HepG2 (cell line): ENCODE results near the gene SBSN. TPM values are rescaled to one million over a fixed set of nuclear protein-coding genes. Genes with fewer than 3 reads are reported as not detected.

Source experiments
- ATAC-seq: fragments of 200-7000 bp; cut with Tn5 transposase; 3 replicates; pipeline ENCODE4 v1.9.1; 2020; ENCODE audit warnings: mild to moderate bottlenecking, moderate library complexity
- BruUV-seq: library from RNA; stranded (reverse); fragments of 400-500 nt; replicated peaks from 2 replicates; lab custom pipeline; 2021; lab: Mats Ljungman, UMichigan
- CTCF ChIA-PET: fragments of 300-600 bp; formaldehyde crosslinking; extraction: SDS; loops from one replicate; lab custom pipeline; 2021; ENCODE audit warnings: low total read pairs, inconsistent platforms, low intra/inter-chr PET ratio; lab: Yijun Ruan, JAX
- POLR2A ChIA-PET: fragments of 350-600 bp; sonication (Branson Sonifier 250); formaldehyde crosslinking; loops from one replicate; lab custom pipeline; 2020; ENCODE audit warnings: antibody characterized with exemption, inconsistent platforms; lab: Yijun Ruan, JAX
- DNase-seq: peaks from one replicate; pipeline ENCODE4 v3.0.0-alpha.2; 2015; ENCODE audit warnings: low spot score
- FAIRE-seq: peaks from 3 replicates; lab custom pipeline; 2011; peaks lifted over from hg19 to GRCh38; lab: Jason Lieb, UNC
- H2AFZ ChIP-seq: one replicate; pipeline ENCODE4 v1.6.1; 2011; ENCODE audit warnings: low read length, inconsistent platforms
- H3K27ac ChIP-seq: fragments of 300-600 bp; 3 replicates; pipeline ENCODE4 v1.8.0; 2011; ENCODE audit warnings: mixed run types, mild to moderate bottlenecking, mixed read lengths, low read length, inconsistent platforms; ENCODE audit not compliant: insufficient read depth; ENCODE audit errors: extremely low read length
- H3K27me3 ChIP-seq, 2 experiments: fragments of 200-600 bp in 1 of 2; 2 replicates in 1 of 2; 3 replicates in 1 of 2; pipeline versions ENCODE4 v1.6.0 to v1.8.0; 2011; ENCODE audit warnings: low read length in 2 of 2, mild to moderate bottlenecking in 2 of 2, moderate library complexity in 2 of 2, inconsistent platforms in 1 of 2; ENCODE audit not compliant: insufficient read depth in 2 of 2, control insufficient read depth in 1 of 2
- H3K36me3 ChIP-seq, 2 experiments: fragments of 200-600 bp in 1 of 2; replicated peaks in 1 of 2; 2 replicates in 1 of 2; 3 replicates in 1 of 2; pipeline versions ENCODE4 v1.5.1 to v1.8.0; 2011; ENCODE audit warnings: low read length in 2 of 2, inconsistent platforms in 1 of 2; ENCODE audit not compliant: insufficient read depth in 2 of 2, control insufficient read depth in 1 of 2
- H3K4me1 ChIP-seq: 2 replicates; pipeline ENCODE4 v1.5.1; 2012; ENCODE audit warnings: low read length, inconsistent platforms; ENCODE audit not compliant: insufficient read depth
- H3K4me2 ChIP-seq: 2 replicates; pipeline ENCODE4 v1.6.0; 2011; ENCODE audit warnings: low read depth, low read length, inconsistent platforms
- H3K4me3 ChIP-seq, 3 experiments: fragments of 200-600 bp in 1 of 3; sonication (generic), shearing (Covaris generic) in 1 of 3; replicated peaks in 1 of 3; 2 replicates each; pipeline ENCODE4 v1.5.1; 2011 to 2016; ENCODE audit warnings: low read length in 3 of 3, inconsistent platforms in 2 of 3, low read depth in 2 of 3, mild to moderate bottlenecking in 2 of 3, control low read depth in 1 of 3, mixed read lengths in 1 of 3; ENCODE audit not compliant: insufficient read depth in 1 of 3
- H3K79me2 ChIP-seq: one replicate; pipeline ENCODE4 v1.6.1; 2011; ENCODE audit warnings: low read length, inconsistent platforms; ENCODE audit not compliant: insufficient read depth
- H3K9ac ChIP-seq: 2 replicates; pipeline ENCODE4 v1.6.0; 2011; ENCODE audit warnings: mild to moderate bottlenecking, low read depth, low read length, inconsistent platforms; ENCODE audit not compliant: insufficient read depth
- H3K9me3 ChIP-seq: 2 replicates; pipeline ENCODE4 v1.5.1; 2012; ENCODE audit warnings: mild to moderate bottlenecking, low read length
- H4K20me1 ChIP-seq: 2 replicates; pipeline ENCODE4 v1.6.0; 2011; ENCODE audit warnings: inconsistent platforms, mild to moderate bottlenecking, low read length, moderate library complexity; ENCODE audit not compliant: insufficient read depth
- ATM ChIP-seq: fragments of 450-650 bp; IDR thresholded peaks from 2 replicates; pipeline ENCODE4 v1.7.1; 2017; ENCODE audit warnings: mild to moderate bottlenecking, borderline replicate concordance
- BRD4 ChIP-seq: sonication (generic); formaldehyde crosslinking; IDR thresholded peaks from 2 replicates; pipeline ENCODE4 v1.4.0; 2020; ENCODE audit warnings: missing genetic modification reagents
- CCDC6 ChIP-seq: sonication (generic); formaldehyde crosslinking; IDR thresholded peaks from 2 replicates; pipeline ENCODE4 v1.8.1; 2022; ENCODE audit warnings: mild to moderate bottlenecking, missing genetic modification reagents, moderate library complexity
- DMAP1 ChIP-seq: IDR thresholded peaks from 2 replicates; pipeline ENCODE4 v1.6.1; 2016
- ETV5 ChIP-seq: IDR thresholded peaks from 2 replicates; pipeline ENCODE4 v1.6.1; 2018; ENCODE audit warnings: missing biosample characterization, missing genetic modification reagents, inconsistent platforms, borderline replicate concordance
- FOSL2 ChIP-seq: sonication (generic); formaldehyde crosslinking; IDR thresholded peaks from 2 replicates; pipeline ENCODE4 v1.4.0; 2020; ENCODE audit warnings: missing genetic modification reagents
- FOXA3 ChIP-seq: IDR thresholded peaks from 2 replicates; pipeline ENCODE4 v1.6.1; 2016; ENCODE audit warnings: missing genetic modification reagents, missing compliant biosample characterization
- MXD4 ChIP-seq: IDR thresholded peaks from 2 replicates; pipeline ENCODE4 v1.6.1; 2016; ENCODE audit warnings: mild to moderate bottlenecking, missing biosample characterization, missing genetic modification reagents
- NFE2 ChIP-seq: sonication (generic); formaldehyde crosslinking; IDR thresholded peaks from 2 replicates; pipeline ENCODE4 v1.4.0; 2020; ENCODE audit warnings: missing genetic modification reagents
- NONO ChIP-seq, 2 experiments: fragments of 450-650 bp in 1 of 2; sonication (generic) in 1 of 2; formaldehyde crosslinking in 1 of 2; IDR thresholded peaks in 1 of 2; conservative IDR thresholded peaks in 1 of 2; 2 replicates each; pipeline versions ENCODE4 v1.6.1 to v1.8.0; 2017 to 2022; ENCODE audit warnings: mild to moderate bottlenecking in 1 of 2, missing genetic modification reagents in 1 of 2, moderate library complexity in 1 of 2
- ZBTB10 ChIP-seq: sonication (generic); formaldehyde crosslinking; IDR thresholded peaks from 2 replicates; pipeline ENCODE4 v1.4.0; 2020; ENCODE audit warnings: missing genetic modification reagents, borderline replicate concordance
- ZIK1 ChIP-seq: sonication (generic); formaldehyde crosslinking; IDR thresholded peaks from 2 replicates; pipeline ENCODE4 v1.5.0; 2020; ENCODE audit warnings: mild to moderate bottlenecking, low read depth, missing genetic modification reagents, borderline replicate concordance
- ZNF530 ChIP-seq: sonication (generic); formaldehyde crosslinking; IDR thresholded peaks from 2 replicates; pipeline ENCODE4 v1.5.0; 2020; ENCODE audit warnings: low read depth, mild to moderate bottlenecking, missing genetic modification reagents
- ZNF562 ChIP-seq: sonication (generic); formaldehyde crosslinking; IDR thresholded peaks from 2 replicates; pipeline ENCODE4 v1.8.0; 2022; ENCODE audit warnings: missing genetic modification reagents, borderline replicate concordance
- ZNF713 ChIP-seq: sonication (generic); formaldehyde crosslinking; IDR thresholded peaks from 2 replicates; pipeline ENCODE4 v1.4.0; 2020; ENCODE audit warnings: mild to moderate bottlenecking, missing genetic modification reagents
- ZNF784 ChIP-seq: sonication (generic); formaldehyde crosslinking; IDR thresholded peaks from 2 replicates; pipeline ENCODE4 v1.5.1; 2020; ENCODE audit warnings: missing genetic modification reagents, mild to moderate bottlenecking, borderline replicate concordance
- WGBS: methylation state at CpG from one replicate; pipeline ENCODE4 v1.1.6; 2017; ENCODE audit warnings: low lambda C conversion rate; 5-methylcytosine and 5-hydroxymethylcytosine counted together
- in situ Hi-C: cut with HindIII; loops from 2 replicates; pipeline ENCODE4 v1.10.0; 2017; ENCODE audit warnings: low pct_unique_long_range_greater_than_20kb; ENCODE audit not compliant: extremely low pct_ligation_motif_present
- intact Hi-C: fragments of 100-400 bp; cut with micrococcal nuclease; formaldehyde crosslinking; loops from one replicate; pipeline ENCODE4 v1.10.0; 2022; ENCODE audit not compliant: unreplicated experiment
- polyA plus RNA-seq, 8 experiments: library from polyadenylated mRNA; depleted of rRNA in 3 of 8; stranded (reverse) in 7 of 8; unstranded in 1 of 8; fragments of >200 nt; fragmentation: Illumina TruSeq in 4 of 8; extraction: Trizol in 4 of 8; gene quantifications; 2 replicates each; pipeline versions ENCODE4 v1.2.1 to v1.2.3, GENCODE V29; 2011 to 2016; ENCODE audit warnings: low read depth in 4 of 8, missing spikeins in 1 of 8, mixed read lengths in 1 of 8; ENCODE audit not compliant: insufficient read depth in 1 of 8
- total RNA-seq, 5 experiments: library from RNA; depleted of rRNA; stranded (reverse); fragments of >200 nt; fragmentation: Illumina TruSeq; extraction: Trizol; gene quantifications; 2 replicates each; pipeline ENCODE4 v1.2.3, GENCODE V29; 2016; ENCODE audit warnings: low read depth in 1 of 5

SBSN gene
- total and polyA plus RNA-seq, 2 of the 13 experiments (the other 11 are each of a cell fraction or from before 2014, with no cell fraction given), result not detected

- DNase-seq, result no peak
- no peak for FAIRE-seq
- peaks cover 8 to 45% of the 10 kb centered on the region in 2 experiments for H3K27me3 ChIP-seq
- H3K4me3 ChIP-seq, result no peak overlapping the region
- no peak overlapping the region for H3K27ac ChIP-seq
- no peaks in the 10 kb centered on the region for H3K79me2 ChIP-seq
- H3K9me3 ChIP-seq, result no peaks in the 10 kb centered on the region
- ATAC-seq, result no peak
- no peak overlapping the region for H2AFZ ChIP-seq
- TF ChIP-seq BRD4 (CRISPR knock-in tag) (no peak), NFE2 (no peak), NONO (IDR thresholded peaks at IDR 0.05) (no peak), NONO (CRISPR knock-in tag; conservative IDR thresholded peaks at IDR 0.05) (no peak), ZNF562 (CRISPR knock-in tag) (no peak), ATM (no peak), ZNF713 (CRISPR knock-in tag) (no peak), FOSL2 (no peak), CCDC6 (CRISPR knock-in tag) (no peak), ZBTB10 (CRISPR knock-in tag) (no peak), DMAP1 (CRISPR knock-in tag) (no peak), ZNF530 (no peak), ZNF784 (CRISPR knock-in tag) (no peak), ETV5 (CRISPR knock-in tag) (no peak), MXD4 (CRISPR knock-in tag) (no peak), ZIK1 (no peak), FOXA3 (CRISPR knock-in tag) (no peak)
- H4K20me1 ChIP-seq, result no peaks in the 10 kb centered on the region
- BruUV-seq, result no TSS peak
- no peak overlapping the region for H3K9ac ChIP-seq
- intact Hi-C loops (no loop called here), in situ Hi-C loops (no loop called here)
- H3K4me1 ChIP-seq, result peaks cover 23% of the 10 kb centered on the region
- POLR2A ChIA-PET, result no interaction called here
- no peak overlapping the region for H3K4me2 ChIP-seq
- CTCF ChIA-PET, result no interaction called here
- no peaks in the 10 kb centered on the region for H3K36me3 ChIP-seq
- 5% methylated on average over 4 of the region's 4 CpGs for WGBS
Observed at GRCh38 chr19:35525873-35526272, 2.2 kb downstream of the SBSN start.
